Measurements from ENCODE around the gene HDAC3.

HDAC3 gene

GRCh38 chr5:141603923-141604717 is 32.5 kb downstream of the HDAC3 start:
- no peak for DNase-seq (ENCODE audit: low read depth in 2 of 2)

- DNase-seq (ENCODE audit: low read depth in 2 of 2), result no peak
Observed at GRCh38 chr5:141602606-141603005, 34.0 kb downstream of the HDAC3 start.

- no peak for DNase-seq (ENCODE audit: low read depth in 2 of 2)
Observed at GRCh38 chr5:141598391-141599345, 38.0 kb downstream of the HDAC3 start.

GRCh38 chr5:141597814-141598213 is 38.8 kb downstream of the HDAC3 start:
- no peak for DNase-seq (ENCODE audit: low read depth in 2 of 2)

GRCh38 chr5:141597394-141597793 is 39.3 kb downstream of the HDAC3 start:
- DNase-seq (ENCODE audit: low read depth in 2 of 2), result no peak

GRCh38 chr5:141596867-141597266 is 39.8 kb downstream of the HDAC3 start:
- DNase-seq (ENCODE audit: low read depth in 2 of 2), result no peak

GRCh38 chr5:141590127-141590526 is 46.5 kb downstream of the HDAC3 start:
- DNase-seq (ENCODE audit: low read depth in 2 of 2), result no peak

- DNase-seq (ENCODE audit: low read depth in 2 of 2), result no peak
Observed at GRCh38 chr5:141586246-141586645, 50.4 kb downstream of the HDAC3 start.

- DNase-seq (ENCODE audit: low read depth in 2 of 2), result no peak
Observed at GRCh38 chr5:141585594-141585993, 51.1 kb downstream of the HDAC3 start.

GRCh38 chr5:141574122-141574510 is 62.5 kb downstream of the HDAC3 start:
- no peak for DNase-seq (ENCODE audit: low read depth in 2 of 2)

GRCh38 chr5:141573489-141574121 is 63.0 kb downstream of the HDAC3 start:
- no peak for DNase-seq (ENCODE audit: low read depth in 2 of 2)
